Measurements from ENCODE around the gene SLC26A11. TPM values are rescaled to one million over a fixed set of nuclear protein-coding genes. Genes with fewer than 3 reads are reported as not detected.

Gene SLC26A11
- 1 to 10 TPM; 4.0 to 5.4 TPM for total RNA-seq

GRCh38 chr17:80220054-80220735 is at the start of gene SLC26A11, which contains the start of gene SGSH:
SLC26A11 (plus strand) TSS chr17:80220427; CDS start chr17:80221561, 1,134 bp downstream.
SGSH (minus strand) TSS chr17:80220333; CDS start chr17:80220313, 20 bp downstream.
- intact Hi-C loops (cut with micrococcal nuclease) = no loop called here
- H3K36me3 Mint-ChIP-seq (ENCODE audit: low read depth) = peaks cover 6% of the 10 kb centered on the region

GRCh38 chr17:80171681-80172080 is 48.5 kb upstream of the SLC26A11 start:
- Mint-ChIP-seq H3K27ac (no peak overlapping the region), H3K27me3 (ENCODE audit: low read depth) (no peaks in the 10 kb centered on the region), H3K36me3 (ENCODE audit: low read depth) (no peaks in the 10 kb centered on the region), H3K9me3 (no peaks in the 10 kb centered on the region), H3K4me3 (no peak overlapping the region), H3K4me1 (ENCODE audit: low read depth) (no peaks in the 10 kb centered on the region)
- intact Hi-C loops (cut with micrococcal nuclease) = no loop called here
- no peak for DNase-seq
- CTCF ChIA-PET = no interaction called here

More at GRCh38 chr17:80220054-80220735, at the start of gene SLC26A11, which contains the start of gene SGSH:
- CTCF ChIA-PET = no interaction called here
- no peaks in the 10 kb centered on the region for H3K27me3 Mint-ChIP-seq (ENCODE audit: low read depth)
- DNase-seq = peak; percentile 73
- H3K9me3 Mint-ChIP-seq = no peaks in the 10 kb centered on the region
- peak within 1 kb of the TSS; percentile 88 for H3K27ac Mint-ChIP-seq
- peak within 1 kb of the TSS; percentile 88 for H3K4me3 Mint-ChIP-seq
- peaks cover 19% of the 10 kb centered on the region for H3K4me1 Mint-ChIP-seq (ENCODE audit: low read depth)

GRCh38 chr17:80173126-80173525 is 47.1 kb upstream of the SLC26A11 start:
- intact Hi-C loops (cut with micrococcal nuclease) = no loop called here
- Mint-ChIP-seq H3K27ac (no peak overlapping the region), H3K4me1 (ENCODE audit: low read depth) (no peaks in the 10 kb centered on the region), H3K4me3 (no peak overlapping the region), H3K9me3 (no peaks in the 10 kb centered on the region), H3K27me3 (ENCODE audit: low read depth) (no peaks in the 10 kb centered on the region), H3K36me3 (ENCODE audit: low read depth) (no peaks in the 10 kb centered on the region)
- CTCF ChIA-PET = no interaction called here
- DNase-seq = no peak

- Mint-ChIP-seq H3K4me3 (no peak overlapping the region), H3K9me3 (no peaks in the 10 kb centered on the region), H3K27me3 (ENCODE audit: low read depth) (no peaks in the 10 kb centered on the region), H3K4me1 (ENCODE audit: low read depth) (no peaks in the 10 kb centered on the region), H3K36me3 (ENCODE audit: low read depth) (no peaks in the 10 kb centered on the region), H3K27ac (no peak overlapping the region)
- DNase-seq = no peak
- intact Hi-C loops (cut with micrococcal nuclease) = no loop called here
- CTCF ChIA-PET = no interaction called here
Observed at GRCh38 chr17:80173916-80174315, 46.3 kb upstream of the SLC26A11 start.

GRCh38 chr17:80176757-80177156 is 43.5 kb upstream of the SLC26A11 start:
- Mint-ChIP-seq H3K36me3 (ENCODE audit: low read depth) (no peaks in the 10 kb centered on the region), H3K27me3 (ENCODE audit: low read depth) (no peaks in the 10 kb centered on the region), H3K9me3 (no peaks in the 10 kb centered on the region), H3K27ac (no peak overlapping the region), H3K4me1 (ENCODE audit: low read depth) (no peaks in the 10 kb centered on the region), H3K4me3 (no peak overlapping the region)
- intact Hi-C loops (cut with micrococcal nuclease) = no loop called here
- DNase-seq = no peak
- CTCF ChIA-PET = interaction anchor here (0.7 kb wide), 1 partner anchor 170 kb away, joined by 3 read pairs; no protein-coding TSS in a partner anchor

GRCh38 chr17:80177986-80178595 is 42.1 kb upstream of the SLC26A11 start:
- H3K27ac Mint-ChIP-seq = no peak overlapping the region
- no peaks in the 10 kb centered on the region for H3K27me3 Mint-ChIP-seq (ENCODE audit: low read depth)
- CTCF ChIA-PET = no interaction called here
- intact Hi-C loops (cut with micrococcal nuclease) = no loop called here
- no peak for DNase-seq
- no peaks in the 10 kb centered on the region for H3K36me3 Mint-ChIP-seq (ENCODE audit: low read depth)
- H3K9me3 Mint-ChIP-seq = no peaks in the 10 kb centered on the region
- no peak overlapping the region for H3K4me3 Mint-ChIP-seq
- no peaks in the 10 kb centered on the region for H3K4me1 Mint-ChIP-seq (ENCODE audit: low read depth)

- H3K27ac Mint-ChIP-seq = no peak overlapping the region
- CTCF ChIA-PET = no interaction called here
- no peaks in the 10 kb centered on the region for H3K36me3 Mint-ChIP-seq (ENCODE audit: low read depth)
- H3K4me3 Mint-ChIP-seq = no peak overlapping the region
- no peak for DNase-seq
- intact Hi-C loops (cut with micrococcal nuclease) = no loop called here
- no peaks in the 10 kb centered on the region for H3K4me1 Mint-ChIP-seq (ENCODE audit: low read depth)
- no peaks in the 10 kb centered on the region for H3K27me3 Mint-ChIP-seq (ENCODE audit: low read depth)
- H3K9me3 Mint-ChIP-seq = no peaks in the 10 kb centered on the region
Observed at GRCh38 chr17:80180192-80180591, 40.0 kb upstream of the SLC26A11 start.

GRCh38 chr17:80181431-80181830 is 38.8 kb upstream of the SLC26A11 start:
- Mint-ChIP-seq H3K4me1 (ENCODE audit: low read depth) (no peaks in the 10 kb centered on the region), H3K27ac (no peak overlapping the region), H3K36me3 (ENCODE audit: low read depth) (no peaks in the 10 kb centered on the region), H3K9me3 (no peaks in the 10 kb centered on the region), H3K27me3 (ENCODE audit: low read depth) (no peaks in the 10 kb centered on the region), H3K4me3 (no peak overlapping the region)
- no peak for DNase-seq
- CTCF ChIA-PET = interaction anchor here (1.0 kb wide), 1 partner anchor 9 kb away, joined by 3 read pairs; no protein-coding TSS in a partner anchor
- intact Hi-C loops (cut with micrococcal nuclease) = no loop called here

GRCh38 chr17:80182118-80182844 is 37.9 kb upstream of the SLC26A11 start:
- no peaks in the 10 kb centered on the region for H3K9me3 Mint-ChIP-seq
- H3K4me3 Mint-ChIP-seq = no peak overlapping the region
- H3K36me3 Mint-ChIP-seq (ENCODE audit: low read depth) = no peaks in the 10 kb centered on the region
- no peaks in the 10 kb centered on the region for H3K27me3 Mint-ChIP-seq (ENCODE audit: low read depth)
- no peak for DNase-seq
- H3K4me1 Mint-ChIP-seq (ENCODE audit: low read depth) = no peaks in the 10 kb centered on the region
- CTCF ChIA-PET = interaction anchor here (0.5 to 1.0 kb wide), 2 partner anchors 8 to 89 kb away, joined by 3 read pairs; no protein-coding TSS in a partner anchor
- intact Hi-C loops (cut with micrococcal nuclease) = no loop called here
- no peak overlapping the region for H3K27ac Mint-ChIP-seq

GRCh38 chr17:80182845-80183223 is 37.4 kb upstream of the SLC26A11 start:
- Mint-ChIP-seq H3K27me3 (ENCODE audit: low read depth) (no peaks in the 10 kb centered on the region), H3K36me3 (ENCODE audit: low read depth) (no peaks in the 10 kb centered on the region), H3K9me3 (no peaks in the 10 kb centered on the region), H3K4me3 (no peak overlapping the region), H3K27ac (no peak overlapping the region), H3K4me1 (ENCODE audit: low read depth) (no peaks in the 10 kb centered on the region)
- CTCF ChIA-PET = no interaction called here
- DNase-seq = no peak
- intact Hi-C loops (cut with micrococcal nuclease) = no loop called here

- Mint-ChIP-seq H3K27ac (no peak overlapping the region), H3K27me3 (ENCODE audit: low read depth) (no peaks in the 10 kb centered on the region), H3K9me3 (no peaks in the 10 kb centered on the region), H3K4me1 (ENCODE audit: low read depth) (no peaks in the 10 kb centered on the region), H3K36me3 (ENCODE audit: low read depth) (no peaks in the 10 kb centered on the region), H3K4me3 (no peak overlapping the region)
- DNase-seq = no peak
- CTCF ChIA-PET = no interaction called here
- intact Hi-C loops (cut with micrococcal nuclease) = no loop called here
Observed at GRCh38 chr17:80183581-80184422, 36.4 kb upstream of the SLC26A11 start.

GRCh38 chr17:80184423-80184714 is 35.9 kb upstream of the SLC26A11 start:
- intact Hi-C loops (cut with micrococcal nuclease) = no loop called here
- no peaks in the 10 kb centered on the region for H3K4me1 Mint-ChIP-seq (ENCODE audit: low read depth)
- H3K9me3 Mint-ChIP-seq = no peaks in the 10 kb centered on the region
- CTCF ChIA-PET = no interaction called here
- H3K27me3 Mint-ChIP-seq (ENCODE audit: low read depth) = no peaks in the 10 kb centered on the region
- no peaks in the 10 kb centered on the region for H3K36me3 Mint-ChIP-seq (ENCODE audit: low read depth)
- H3K27ac Mint-ChIP-seq = no peak overlapping the region
- H3K4me3 Mint-ChIP-seq = no peak overlapping the region
- no peak for DNase-seq
